Measurements from ENCODE around the gene MED13L.

- TF ChIP-seq PKNOX1 (IDR thresholded peaks at IDR 0.05) (no peak), BHLHE40 (IDR thresholded peaks at IDR 0.05; ENCODE audit: borderline replicate concordance) (no peak), SUZ12 (IDR thresholded peaks at IDR 0.05) (no peak), ZNF384 (IDR thresholded peaks at IDR 0.05) (no peak)
Observed at GRCh38 chr12:116236976-116237375, 40.5 kb downstream of the MED13L start.

Measured in HEK293T (cell line).